ENCODE data around the gene DYTN.

The DYTN gene

DNA sequence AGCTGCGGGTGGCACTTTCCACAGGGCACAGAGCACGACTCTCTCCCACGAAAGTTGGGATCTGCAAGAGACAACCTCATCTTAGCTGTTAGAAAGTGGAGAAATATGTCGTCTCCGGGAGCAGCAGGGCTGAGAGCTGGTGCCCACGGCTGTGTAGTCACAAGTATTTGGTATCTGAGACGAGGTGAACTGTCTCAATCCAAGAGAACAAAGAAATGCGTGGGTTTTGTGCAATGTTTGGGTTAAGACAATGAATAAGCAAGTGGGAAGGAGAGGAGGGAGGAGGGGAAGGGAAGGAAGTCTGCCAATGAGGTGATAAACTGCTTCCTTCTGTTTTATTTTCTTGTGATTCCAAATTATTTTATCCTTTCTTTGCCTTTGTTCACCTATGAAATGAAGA is 18.0 kb downstream of the DYTN start:
- no peak for DNase-seq (ENCODE audit: low read depth)

- no peak for DNase-seq (ENCODE audit: low read depth)
These were observed 19.4 kb downstream of the DYTN start for GRCh38 chr2:206698811-206699210.

DNA sequence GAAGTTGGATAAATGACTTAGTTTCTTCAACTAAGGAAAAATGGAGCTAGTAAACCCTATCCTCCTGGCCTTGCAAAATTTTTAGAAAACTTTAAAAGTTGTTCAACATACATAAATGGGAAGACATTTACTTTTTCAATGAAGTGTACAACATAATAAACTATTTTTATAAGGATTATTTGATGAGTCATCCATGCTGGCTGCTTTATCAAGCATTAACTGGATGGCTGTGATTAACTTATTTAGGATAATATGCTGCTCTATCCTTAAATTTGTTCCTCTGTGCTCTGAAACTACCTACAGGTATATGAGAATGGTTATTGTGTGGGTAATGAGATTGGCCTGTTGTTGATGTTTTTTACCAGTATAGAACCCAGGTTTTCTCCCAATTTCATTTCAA is 21.3 kb downstream of the DYTN start:
- DNase-seq (ENCODE audit: low read depth), result no peak

DNA sequence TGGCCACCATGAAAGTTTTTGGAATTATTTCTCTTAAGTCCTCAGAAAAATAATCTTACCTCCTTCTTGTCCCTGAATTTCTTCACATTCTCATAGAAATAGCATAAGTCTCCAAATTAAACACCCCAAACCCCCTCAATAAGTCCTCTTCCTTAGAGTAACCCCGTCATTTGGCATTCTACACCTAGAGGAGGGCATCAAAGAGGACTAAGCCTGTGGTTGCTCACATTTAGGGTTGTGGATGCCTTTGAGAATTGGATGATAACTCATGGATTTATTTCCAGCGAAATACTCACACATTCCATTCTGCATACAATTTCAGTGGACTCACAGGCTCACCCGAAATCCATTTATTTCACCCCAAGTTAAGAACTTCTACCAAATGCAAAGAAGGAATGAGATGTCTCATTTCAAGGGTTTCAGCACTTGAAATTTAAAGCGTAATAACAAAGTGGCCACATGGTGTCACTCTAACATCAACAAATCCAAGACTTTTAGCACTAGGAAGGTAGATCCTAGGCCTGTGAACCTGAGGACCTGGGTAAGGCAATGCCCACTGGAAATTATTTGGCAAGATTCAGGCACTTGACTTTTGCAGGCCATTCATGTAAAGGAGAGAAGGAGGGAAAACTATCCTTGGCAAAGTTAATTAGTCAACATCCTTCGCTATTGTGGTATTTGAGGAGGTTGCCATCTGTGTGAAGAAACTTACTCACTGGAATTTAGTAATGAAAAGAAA is 24.6 kb downstream of the DYTN start:
- DNase-seq (ENCODE audit: low read depth), result peak; percentile 47

- DNase-seq (ENCODE audit: low read depth), result no peak
These were observed 25.2 kb downstream of the DYTN start for GRCh38 chr2:206692971-206693370.

- no peak for DNase-seq (ENCODE audit: low read depth)
These were observed 29.2 kb downstream of the DYTN start for GRCh38 chr2:206688990-206689389.

DNA sequence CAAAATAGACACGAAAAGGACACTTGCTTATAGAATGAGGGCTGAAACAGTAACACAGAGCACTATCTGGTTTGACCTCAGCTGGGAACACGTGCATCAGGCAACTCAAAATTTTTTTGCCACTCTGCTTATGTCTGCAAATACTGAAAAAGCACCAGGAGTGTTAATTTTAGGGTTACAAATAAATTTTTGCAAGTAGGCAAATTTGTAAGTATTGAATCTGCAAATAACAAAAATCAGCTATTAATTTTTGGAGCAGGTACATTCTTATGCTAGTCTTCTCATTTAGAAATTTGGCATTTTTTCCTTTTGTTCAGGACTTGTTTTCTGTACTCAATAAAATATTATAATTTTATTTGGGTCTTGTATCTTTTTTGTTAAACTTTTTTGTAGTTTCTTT is 29.7 kb downstream of the DYTN start:
- DNase-seq (ENCODE audit: low read depth), result no peak

DNA sequence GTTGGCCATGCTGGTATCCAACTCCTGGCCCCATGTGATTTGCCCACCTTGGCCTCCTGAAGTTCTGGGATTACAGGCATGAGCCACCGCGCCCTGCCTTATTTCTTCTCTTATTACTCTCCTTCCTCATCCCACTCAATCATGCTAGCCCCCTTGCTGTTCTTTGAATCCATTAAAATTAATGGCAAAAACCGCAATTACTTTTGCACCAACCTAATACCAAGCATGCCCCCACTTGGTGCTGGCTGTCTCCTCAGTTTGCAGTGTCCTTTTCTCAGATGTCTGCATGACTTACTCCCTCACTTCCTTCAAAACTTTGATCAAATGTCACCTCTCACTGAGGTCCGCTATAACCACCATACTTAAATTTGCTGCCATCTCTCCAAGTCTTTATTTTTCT is 34.6 kb downstream of the DYTN start:
- no peak for DNase-seq (ENCODE audit: low read depth)

DNA sequence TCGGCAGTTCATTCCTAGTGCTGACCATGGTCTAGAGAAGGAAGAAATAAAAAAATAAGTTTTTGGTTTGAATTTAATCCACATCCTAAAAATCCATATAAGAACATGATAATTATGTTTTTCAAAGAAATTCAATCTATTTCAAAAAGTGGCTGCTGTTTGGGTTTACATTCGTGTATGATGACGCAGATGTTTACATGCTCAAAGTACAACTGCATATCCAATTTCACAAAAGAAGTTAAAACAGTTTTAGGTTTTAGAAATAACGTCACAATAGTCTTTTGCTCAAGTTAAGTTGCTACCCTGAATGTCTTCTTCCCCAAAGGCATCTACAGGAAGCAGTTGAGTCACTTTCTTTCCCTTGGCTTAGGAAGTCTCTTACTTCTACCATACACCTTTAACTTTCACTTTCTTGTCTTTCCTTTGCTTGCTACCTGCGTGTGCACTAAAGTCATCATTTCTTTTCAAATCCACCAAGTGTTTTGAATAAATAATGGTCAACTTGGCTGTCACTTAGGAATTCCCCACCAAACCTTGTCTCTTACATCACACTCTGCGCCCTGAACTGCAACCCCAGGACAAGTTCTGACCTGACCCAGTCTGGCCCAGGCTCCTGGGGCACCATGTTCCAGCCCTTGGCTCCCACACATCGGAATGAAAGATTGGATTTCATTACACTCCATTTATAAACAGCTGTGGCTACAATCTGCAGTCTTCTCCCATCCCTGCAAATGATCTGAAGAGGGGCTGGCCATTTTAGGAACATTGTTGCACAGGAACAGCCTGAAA is 47.5 kb downstream of the DYTN start:
- DNase-seq (ENCODE audit: low read depth), result no peak

DNA sequence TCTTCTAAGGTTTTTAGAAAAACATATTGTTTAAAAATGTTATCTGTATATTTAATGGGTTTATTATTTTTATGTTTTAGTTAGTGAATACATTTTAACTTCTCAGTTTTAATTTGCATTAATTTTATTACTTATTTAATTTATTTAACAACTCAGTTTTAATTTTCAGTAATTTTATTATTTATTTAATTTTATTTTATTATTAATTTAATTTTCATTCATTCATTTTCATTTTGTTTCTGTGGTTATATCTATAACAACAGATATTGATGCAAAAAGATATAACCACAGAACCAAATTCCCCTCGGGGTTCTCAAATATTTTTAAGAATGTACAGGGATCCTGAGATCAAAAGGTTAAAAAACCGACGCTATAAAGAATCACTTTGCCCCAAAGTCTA is 52.9 kb downstream of the DYTN start:
- DNase-seq (ENCODE audit: low read depth), result no peak

- DNase-seq (ENCODE audit: low read depth), result no peak
These were observed 61.1 kb downstream of the DYTN start for GRCh38 chr2:206657087-206657486.

- DNase-seq (ENCODE audit: low read depth), result no peak
These were observed 70.2 kb downstream of the DYTN start for GRCh38 chr2:206647985-206648384.

- DNase-seq (ENCODE audit: low read depth), result peak; percentile 47
These were observed 75.8 kb downstream of the DYTN start, which contains the start of gene FAM237A for GRCh38 chr2:206642075-206643025. Gene FAM237A, plus strand, starts transcription at chr2:206642487. Its CDS starts 1,750 bp downstream, at chr2:206644237.

DNA sequence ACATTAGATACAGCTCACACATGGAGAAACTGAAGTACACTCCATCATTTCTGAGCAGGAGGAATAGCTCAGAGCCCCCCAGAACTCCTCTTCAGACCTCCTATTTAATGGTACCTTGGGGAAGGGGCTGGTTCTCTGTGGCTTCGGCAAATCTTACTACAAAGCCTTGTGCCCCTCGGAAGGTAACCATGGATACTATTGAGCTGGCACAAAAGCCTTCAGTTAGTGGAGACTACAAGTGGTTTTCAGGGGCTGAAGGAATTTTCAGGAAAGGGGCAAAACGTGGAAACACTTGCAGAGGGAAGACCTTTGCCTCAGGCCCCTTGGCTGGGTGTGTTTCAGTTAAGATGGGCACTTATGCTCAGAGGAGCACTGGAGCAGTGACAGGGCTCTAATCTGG is 77.0 kb downstream of the DYTN start:
- no peak for DNase-seq (ENCODE audit: low read depth)

DNA sequence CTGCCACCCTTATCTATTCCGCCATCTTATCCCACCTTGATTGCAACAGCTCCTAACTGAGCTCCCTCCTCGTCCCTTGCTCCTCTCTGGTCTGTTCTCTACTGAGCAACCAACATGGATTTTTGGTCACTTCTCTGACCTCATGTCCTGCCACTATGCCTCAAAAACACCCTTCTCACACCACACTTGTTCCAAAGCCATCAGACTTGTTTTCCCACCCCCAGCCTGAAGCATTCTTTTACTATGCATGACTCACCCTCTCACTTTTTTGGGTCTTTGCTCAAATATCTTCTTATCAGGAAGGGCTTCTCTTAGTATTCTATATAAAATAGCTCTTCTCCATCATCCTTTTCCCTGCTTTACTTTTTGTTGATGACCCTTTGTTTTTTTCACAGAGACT is 78.6 kb downstream of the DYTN start:
- DNase-seq (ENCODE audit: low read depth), result no peak

- DNase-seq (ENCODE audit: low read depth), result no peak
These were observed 83.2 kb downstream of the DYTN start for GRCh38 chr2:206635015-206635414.

DNA sequence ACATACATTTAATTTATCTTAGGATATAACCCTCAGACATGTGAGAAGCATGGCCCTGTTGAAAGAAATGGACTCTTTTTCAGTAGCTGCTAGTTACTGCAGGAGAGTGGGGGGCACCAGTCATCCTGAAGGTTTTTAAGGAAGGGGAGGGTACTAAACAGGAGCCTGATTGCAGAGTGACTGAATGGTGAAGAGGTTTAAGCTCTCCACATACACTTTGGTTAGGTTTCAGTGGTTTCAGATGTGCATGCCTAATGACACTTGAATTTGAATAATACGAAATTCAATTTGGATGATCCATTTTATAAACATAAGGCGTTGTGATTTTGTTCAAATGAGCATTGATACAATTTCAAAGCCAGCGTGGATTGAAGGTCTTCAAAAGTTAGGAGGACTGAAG is 86.9 kb downstream of the DYTN start:
- DNase-seq (ENCODE audit: low read depth), result no peak

DNA sequence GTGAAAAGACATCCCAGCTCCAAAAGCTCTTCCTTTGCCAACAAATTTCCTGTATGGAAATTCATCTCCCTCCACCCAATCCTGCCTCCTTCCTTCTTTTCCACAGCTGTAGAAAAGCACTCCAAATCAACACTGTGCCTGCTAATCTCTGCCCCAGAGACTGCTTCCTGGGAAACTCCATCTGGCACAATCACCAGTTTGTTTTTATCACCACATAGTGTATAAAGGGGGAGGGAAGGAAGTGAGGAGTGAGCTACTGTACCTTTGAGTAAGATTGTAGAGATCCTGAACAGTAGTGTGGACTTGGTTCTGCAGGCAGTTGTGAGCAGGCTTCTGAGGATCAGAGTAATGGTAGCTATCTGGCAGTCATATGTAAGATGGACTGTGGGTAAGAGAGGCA is 90.6 kb downstream of the DYTN start:
- no peak for DNase-seq (ENCODE audit: low read depth)

DNA sequence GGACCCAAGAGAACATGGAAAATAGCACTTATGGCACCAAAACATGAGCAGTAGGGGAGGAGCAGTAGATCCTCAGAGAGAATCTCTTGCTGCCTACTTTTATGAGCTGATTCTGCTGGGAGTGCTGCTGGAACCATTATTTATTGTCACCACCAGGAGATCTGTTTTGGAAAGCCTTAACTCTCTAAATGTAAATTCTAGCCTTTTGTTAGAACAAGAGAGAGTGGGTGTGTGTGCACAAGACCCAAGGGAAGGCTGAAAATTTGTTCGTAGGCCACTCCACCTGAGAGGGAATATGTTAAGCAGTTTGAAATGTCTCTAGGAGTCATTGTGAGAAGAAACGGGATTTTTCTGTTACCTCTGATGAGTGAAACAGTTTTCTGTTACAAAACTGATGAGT is 92.1 kb downstream of the DYTN start:
- no peak for DNase-seq (ENCODE audit: low read depth)

DNA sequence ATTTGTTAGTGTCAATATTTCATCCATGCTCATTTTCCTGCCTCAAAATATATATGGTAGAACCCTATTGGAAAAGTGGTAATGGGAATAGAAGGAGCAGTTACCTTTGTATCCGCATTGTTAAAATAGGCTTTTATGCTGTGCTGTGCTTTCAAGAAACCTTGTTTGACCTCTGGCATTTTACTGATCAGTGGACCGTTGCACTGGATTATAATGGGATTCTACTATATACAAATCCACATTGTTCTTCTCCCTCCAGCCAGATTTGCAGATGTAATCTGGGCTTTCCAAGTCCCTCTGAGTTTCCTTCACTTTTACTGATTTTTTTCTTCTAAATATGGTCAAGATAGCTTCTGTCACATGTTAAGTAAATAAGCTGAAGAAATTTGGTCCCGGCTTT is 99.2 kb downstream of the DYTN start:
- DNase-seq (ENCODE audit: low read depth), result no peak

GRCh38 chr2:206616151-206616550 is 102.0 kb downstream of the DYTN start:
- DNase-seq (ENCODE audit: low read depth), result no peak

DNA sequence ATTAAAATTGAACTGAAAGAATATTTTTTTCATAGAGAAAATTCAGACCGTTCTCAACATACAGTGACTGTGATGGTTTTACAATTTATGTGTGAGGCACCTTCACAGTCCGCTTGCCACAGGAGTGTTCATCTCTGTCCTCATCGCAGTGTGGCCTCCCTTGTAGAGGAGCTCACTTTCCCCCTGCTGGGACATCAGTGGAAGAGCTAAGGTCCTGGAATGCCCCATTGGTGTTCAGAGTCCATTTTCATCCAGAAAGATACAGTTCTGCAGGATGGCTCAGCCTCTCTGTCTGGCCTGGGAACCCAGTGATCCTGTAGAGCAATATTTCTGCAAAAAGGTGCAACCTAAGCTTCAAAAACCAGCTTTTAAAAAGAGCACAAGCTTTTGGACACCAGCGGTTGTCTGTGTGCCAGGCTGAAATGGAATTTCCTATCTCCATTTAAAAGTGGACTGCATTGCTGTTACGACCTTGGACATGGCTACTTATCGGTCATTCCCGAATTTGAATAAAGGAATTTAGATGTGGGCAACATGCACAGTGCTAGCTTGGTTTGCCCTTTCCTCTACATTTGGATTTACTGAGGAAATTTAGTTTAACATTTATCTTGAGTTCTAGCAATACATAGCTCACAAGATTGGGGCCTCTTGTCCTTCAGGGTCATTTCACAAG is 102.6 kb downstream of the DYTN start:
- no peak for DNase-seq (ENCODE audit: low read depth)

All from fibroblast of gingiva (primary cell).